OCI-LY3 (cell line): Measurements from ENCODE around the gene AMFR.

ENCODE experiments used
- EZH2phosphoT487 ChIP-seq: fragments of 200-600 bp; shearing (Covaris generic); IDR thresholded peaks from 2 replicates; pipeline ENCODE4 v1.6.1; 2018; ENCODE audit warnings: antibody characterized with exemption, mixed run types, low read depth
- TF ChIP-seq, protein P1 (sequence below): fragments of 200-600, 300-600 bp; sonication (generic); IDR thresholded peaks from 2 replicates; pipeline ENCODE4 v1.5.1; 2014; ENCODE audit warnings: antibody characterized with exemption, low read length, low read depth

DNA sequence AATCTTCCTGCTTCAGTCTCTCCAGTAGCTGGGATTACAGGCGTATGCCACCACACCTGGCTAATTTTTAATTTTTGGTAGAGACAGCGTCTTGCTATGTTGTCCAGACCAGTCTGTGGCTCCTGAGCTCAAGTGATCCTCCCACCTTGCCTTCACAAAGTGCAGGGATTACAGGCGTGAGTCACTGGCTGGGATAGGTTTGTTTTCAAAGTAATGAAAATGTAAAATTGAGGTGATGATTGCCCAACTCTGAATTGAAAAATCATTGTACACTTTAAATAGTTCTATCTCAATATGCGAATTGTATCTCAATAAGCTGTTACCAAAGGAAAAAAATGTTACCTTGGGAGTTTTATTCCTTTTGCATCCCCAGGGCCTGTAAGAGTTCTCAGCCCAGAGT lies 1.2 kb upstream of the AMFR start:
- no peak for TF ChIP-seq EZH2phosphoT487
- TF ChIP-seq, protein P1, sequence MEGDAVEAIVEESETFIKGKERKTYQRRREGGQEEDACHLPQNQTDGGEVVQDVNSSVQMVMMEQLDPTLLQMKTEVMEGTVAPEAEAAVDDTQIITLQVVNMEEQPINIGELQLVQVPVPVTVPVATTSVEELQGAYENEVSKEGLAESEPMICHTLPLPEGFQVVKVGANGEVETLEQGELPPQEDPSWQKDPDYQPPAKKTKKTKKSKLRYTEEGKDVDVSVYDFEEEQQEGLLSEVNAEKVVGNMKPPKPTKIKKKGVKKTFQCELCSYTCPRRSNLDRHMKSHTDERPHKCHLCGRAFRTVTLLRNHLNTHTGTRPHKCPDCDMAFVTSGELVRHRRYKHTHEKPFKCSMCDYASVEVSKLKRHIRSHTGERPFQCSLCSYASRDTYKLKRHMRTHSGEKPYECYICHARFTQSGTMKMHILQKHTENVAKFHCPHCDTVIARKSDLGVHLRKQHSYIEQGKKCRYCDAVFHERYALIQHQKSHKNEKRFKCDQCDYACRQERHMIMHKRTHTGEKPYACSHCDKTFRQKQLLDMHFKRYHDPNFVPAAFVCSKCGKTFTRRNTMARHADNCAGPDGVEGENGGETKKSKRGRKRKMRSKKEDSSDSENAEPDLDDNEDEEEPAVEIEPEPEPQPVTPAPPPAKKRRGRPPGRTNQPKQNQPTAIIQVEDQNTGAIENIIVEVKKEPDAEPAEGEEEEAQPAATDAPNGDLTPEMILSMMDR, result no peak
